Measurements from ENCODE around the gene ZNF12. TPM values are rescaled to one million over a fixed set of nuclear protein-coding genes. Genes with fewer than 3 reads are reported as not detected.
"Not testable (repeated sequence)": the region's sequence is repeated elsewhere in the genome, so short reads cannot be mapped to it uniquely, and the experiment has no call there.

Gene ZNF12
- total and polyA plus RNA-seq, 12 donors = 7.2 to 18.0 (median 16.2) TPM

DNA sequence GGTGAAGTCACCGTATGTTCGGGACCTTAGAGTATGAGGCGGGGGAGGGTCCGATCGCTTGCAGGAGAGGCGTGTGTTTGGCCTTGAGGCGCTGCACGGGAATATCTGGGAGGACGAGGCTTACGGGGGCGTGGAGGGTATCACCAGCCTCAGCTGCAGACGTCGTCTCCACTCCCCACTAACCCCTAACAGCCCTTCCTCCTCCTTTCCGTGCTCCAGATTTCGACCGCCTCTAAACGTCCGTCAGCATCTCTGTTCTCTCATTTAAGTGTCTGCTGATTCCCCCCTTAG lies 23.5 kb upstream of the ZNF12 start:
- no peak for TF ChIP-seq CTCF (IDR thresholded peaks at IDR 0.05)
- Histone ChIP-seq H3K9me3 (no peaks in the 10 kb centered on the region), H3K4me1 (peaks cover 4 to 17% (median 9%) of the 10 kb centered on the region in 9 donors), H3K36me3 (peaks cover 0 to 35% (median 16%) of the 10 kb centered on the region in 9 donors), H3K4me3 (peak overlapping the region; percentile 73 to 100 (median 93)), H3K27ac (peak overlapping the region; percentile 73 to 98 (median 90)), H3K27me3 (no peaks in the 10 kb centered on the region)
- ATAC-seq (peak in 3 of 8 donors; percentile 7 to 15 (median 9)), DNase-seq (no peak)
- intact Hi-C loops (cut with DNase I) = no loop called here
- WGBS, 2 donors = 0 to 1% methylated on average over 18 of the region's 18 CpGs

DNA sequence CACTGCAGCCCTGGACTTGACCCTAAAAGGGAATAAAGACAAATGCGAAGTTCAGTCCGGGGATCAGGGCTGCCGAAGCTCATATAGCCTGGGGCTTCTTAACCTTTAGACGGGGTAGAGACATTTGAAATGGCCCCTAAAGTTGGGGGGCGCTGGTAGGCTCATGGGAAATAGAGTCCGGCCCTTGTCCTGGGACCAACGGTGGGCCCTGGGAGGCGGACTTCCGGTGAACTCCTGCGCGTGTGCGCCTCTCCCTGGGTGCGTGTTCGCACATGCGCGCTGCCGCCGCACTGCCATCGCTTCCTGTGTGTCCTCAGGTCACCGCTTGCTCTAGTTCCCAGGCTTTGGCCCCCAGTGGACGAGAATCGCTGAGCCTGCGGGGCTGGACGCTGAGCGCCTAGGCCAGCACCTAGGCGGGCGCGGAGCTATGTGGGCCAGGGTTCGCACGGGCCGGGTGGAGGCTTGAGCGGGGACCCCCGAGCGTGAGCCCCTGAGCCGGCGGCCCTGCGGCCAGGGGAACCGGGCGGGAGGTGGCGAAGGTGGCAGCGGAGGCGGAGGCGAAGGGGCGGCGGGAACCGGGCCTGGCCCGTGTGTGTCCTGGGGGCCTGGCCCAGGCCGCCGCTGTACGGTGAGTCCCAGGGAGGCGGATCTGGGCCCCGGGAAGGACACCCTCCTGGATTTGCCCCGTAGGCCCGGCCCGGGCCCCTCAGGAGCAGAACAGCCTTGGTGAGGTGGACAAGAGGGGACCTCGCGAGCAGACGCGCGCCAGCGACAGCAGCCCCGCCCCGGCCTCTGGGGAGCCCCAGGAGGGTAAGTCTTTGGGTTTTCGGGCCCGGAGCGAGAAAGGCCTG lies 23.0 kb upstream of the ZNF12 start:
- H3K36me3 ChIP-seq = peaks cover 0 to 29% (median 16%) of the 10 kb centered on the region in 9 donors
- H3K27ac ChIP-seq = peak overlapping the region; percentile 73 to 98 (median 90)
- ATAC-seq (peak; percentile 100), DNase-seq (peak; percentile 94 to 95)
- intact Hi-C loops (cut with DNase I) = loop anchor here in 2 of 10 donors (1.0 to 2.0 kb wide), 2 partner anchors 22 to 23 kb away; partner anchors contain the start of gene ZNF12 (in 1 of the 2)
- H3K4me3 ChIP-seq = peak overlapping the region; percentile 73 to 100 (median 93)
- WGBS, 2 donors = 1% methylated on average over 62 to 66 of the region's 66 CpGs
- peaks cover 4 to 17% (median 9%) of the 10 kb centered on the region in 9 donors for H3K4me1 ChIP-seq
- no peaks in the 10 kb centered on the region for H3K27me3 ChIP-seq
- peak in 3 of 9 donors; percentile 8 to 17 (median 11) for TF ChIP-seq CTCF (IDR thresholded peaks at IDR 0.05)
- H3K9me3 ChIP-seq = no peaks in the 10 kb centered on the region

GRCh38 chr7:6728893-6729491 lies 22.2 kb upstream of the ZNF12 start:
- 52 to 59% methylated on average over 29 of the region's 29 CpGs for WGBS, 2 donors
- ATAC-seq, H3K27me3 ChIP-seq, DNase-seq, H3K9me3 ChIP-seq: not testable (repeated sequence)
- peak overlapping the region in 9 of 10 donors; percentile 73 to 100 (median 91) for H3K4me3 ChIP-seq
- H3K27ac ChIP-seq = peak overlapping the region; percentile 73 to 98 (median 90)
- H3K36me3 ChIP-seq = peaks cover 0 to 22% (median 13%) of the 10 kb centered on the region in 9 donors
- intact Hi-C loops (cut with DNase I) = loop anchor here in 2 of 10 donors (1.0 to 2.0 kb wide), 2 partner anchors 22 kb away; partner anchors contain the start of gene ZNF12 (in 1 of the 2)
- H3K4me1 ChIP-seq = peaks cover 4 to 17% (median 9%) of the 10 kb centered on the region in 9 donors

GRCh38 chr7:6727663-6728062 lies 20.9 kb upstream of the ZNF12 start:
- no peak for TF ChIP-seq CTCF (IDR thresholded peaks at IDR 0.05)
- H3K36me3 ChIP-seq = peaks cover 0 to 9% (median 0%) of the 10 kb centered on the region in 9 donors
- H3K4me1 ChIP-seq = peaks cover 4 to 17% (median 9%) of the 10 kb centered on the region in 9 donors
- 59 to 63% methylated on average over 3 of the region's 3 CpGs for WGBS, 2 donors
- no peak overlapping the region for H3K4me3 ChIP-seq
- no peaks in the 10 kb centered on the region for H3K9me3 ChIP-seq
- ATAC-seq = no peak
- DNase-seq = no peak
- intact Hi-C loops (cut with DNase I) = loop anchor here in 1 of 10 donors (2.0 kb wide), 1 partner anchor 21 kb away; the partner anchor contains the start of gene ZNF12
- H3K27me3 ChIP-seq = peaks cover 0 to 6% (median 0%) of the 10 kb centered on the region in 7 donors
- no peak overlapping the region for H3K27ac ChIP-seq

DNA sequence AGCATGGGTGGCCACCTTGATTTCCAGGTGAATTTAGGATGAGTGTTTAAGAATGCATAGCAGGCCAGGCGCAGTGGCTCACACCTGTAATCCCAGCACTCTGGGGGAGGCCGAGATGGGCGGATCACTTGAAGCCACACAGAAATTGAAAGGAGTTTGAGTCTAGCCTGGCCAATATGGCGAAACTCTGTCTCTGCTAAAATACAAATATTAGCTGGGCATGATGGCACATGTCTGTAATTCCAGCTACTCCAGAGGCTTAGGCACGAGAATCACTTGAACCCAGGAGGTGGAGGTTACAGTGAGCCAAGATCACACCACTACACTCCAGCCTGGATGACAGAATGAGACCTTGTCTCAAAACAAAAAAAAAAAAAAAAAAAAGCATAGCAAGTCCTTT lies 19.6 kb upstream of the ZNF12 start:
- intact Hi-C loops (cut with DNase I); DNase-seq; H3K36me3 ChIP-seq; ATAC-seq; H3K4me3 ChIP-seq; H3K27me3 ChIP-seq; H3K27ac ChIP-seq; H3K9me3 ChIP-seq: not testable (repeated sequence)
- WGBS, 2 donors = 92 to 94% methylated on average over 5 of the region's 5 CpGs
- peaks cover 4 to 15% (median 8%) of the 10 kb centered on the region in 9 donors for H3K4me1 ChIP-seq

Data from heart right ventricle (tissue), 16 donors.